Stimulated activated CD4-positive, alpha-beta T cell treated with anti-CD3 and anti-CD28 coated beads, Interleukin-4, amount 100 ng/mL, for 48 hours (primary cell): ENCODE data around the gene PLA2G2E.
"Not testable (repeated sequence)": the region's sequence is repeated elsewhere in the genome, so short reads cannot be mapped to it uniquely, and the experiment has no call there.

ENCODE experiments used
- DNase-seq, 2 donors: peaks; one replicate each; pipeline ENCODE4 v3.0.0-alpha.2; 2020; ENCODE audit warnings: low read depth in 2 of 2

The PLA2G2E gene

DNA sequence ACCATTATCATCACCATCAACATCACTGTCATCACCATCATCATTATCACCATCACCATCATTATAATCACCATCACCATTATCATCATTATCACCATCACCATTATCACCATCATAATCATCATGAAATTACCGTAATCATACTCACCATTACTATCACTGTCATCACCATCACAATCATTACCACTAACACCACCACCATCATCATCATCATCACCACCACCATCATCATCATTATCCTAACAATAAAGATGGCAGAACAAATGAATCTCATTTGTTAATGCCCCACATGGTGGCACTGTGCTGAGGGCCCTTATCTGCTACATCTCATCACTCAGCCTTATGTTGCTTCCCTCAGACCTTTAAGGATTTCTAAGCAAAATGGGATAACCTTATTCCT, 9.4 kb upstream of the PLA2G2E start:
- DNase-seq: no peak

DNA sequence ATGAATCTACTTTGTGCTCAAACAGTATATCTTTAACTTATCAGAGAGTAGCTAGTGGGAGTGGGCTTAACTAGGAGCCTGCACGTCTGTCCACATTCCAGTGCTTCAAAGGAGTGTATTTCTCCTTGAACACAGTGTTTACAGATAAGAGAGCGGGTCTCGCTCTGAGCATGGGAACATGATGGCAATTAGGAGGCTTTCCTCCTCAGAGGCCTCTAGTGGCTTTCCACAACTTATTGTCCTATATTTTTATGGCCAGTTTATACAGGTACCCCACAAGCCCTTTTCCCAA, 3.7 kb upstream of the PLA2G2E start:
- DNase-seq: not testable (repeated sequence)

DNA sequence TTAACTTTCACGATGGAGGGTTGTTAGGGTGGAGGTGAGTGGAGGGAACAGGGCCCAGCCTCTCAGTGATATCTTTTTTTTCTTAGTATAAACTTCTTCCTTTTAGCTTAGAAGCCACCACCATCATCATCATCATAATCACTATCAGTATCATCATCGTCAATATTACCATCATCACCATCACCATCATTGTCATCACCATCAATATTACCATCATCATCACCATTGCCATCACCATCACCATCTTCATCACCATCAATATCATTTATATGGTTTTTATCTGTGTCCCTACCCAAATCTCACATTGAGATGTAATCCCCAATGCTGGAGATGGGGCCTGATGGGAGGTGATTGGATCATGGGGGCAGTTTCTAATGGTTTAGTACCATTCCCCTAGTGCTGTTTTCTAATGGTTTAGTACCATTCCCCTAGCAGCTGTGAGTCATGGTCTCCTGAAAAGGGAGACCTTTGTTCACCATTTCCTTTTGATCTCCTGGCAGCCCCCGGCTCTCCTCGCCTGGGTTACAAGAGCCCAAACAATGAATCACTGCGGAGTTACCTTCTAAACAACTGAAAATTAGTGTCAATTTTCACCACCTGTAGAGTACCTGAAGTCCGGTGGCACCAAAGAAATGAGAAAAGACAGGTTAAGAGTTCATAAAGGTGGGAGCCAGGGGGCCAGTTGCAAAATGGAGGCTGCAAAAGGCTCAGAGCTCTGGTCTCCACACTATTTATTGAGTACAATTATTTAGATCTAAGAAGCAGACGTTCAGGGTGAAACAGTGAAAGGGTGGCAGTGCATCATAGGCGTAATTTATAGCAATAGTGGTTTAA, 3.1 kb upstream of the PLA2G2E start:
- no peak for DNase-seq

DNA sequence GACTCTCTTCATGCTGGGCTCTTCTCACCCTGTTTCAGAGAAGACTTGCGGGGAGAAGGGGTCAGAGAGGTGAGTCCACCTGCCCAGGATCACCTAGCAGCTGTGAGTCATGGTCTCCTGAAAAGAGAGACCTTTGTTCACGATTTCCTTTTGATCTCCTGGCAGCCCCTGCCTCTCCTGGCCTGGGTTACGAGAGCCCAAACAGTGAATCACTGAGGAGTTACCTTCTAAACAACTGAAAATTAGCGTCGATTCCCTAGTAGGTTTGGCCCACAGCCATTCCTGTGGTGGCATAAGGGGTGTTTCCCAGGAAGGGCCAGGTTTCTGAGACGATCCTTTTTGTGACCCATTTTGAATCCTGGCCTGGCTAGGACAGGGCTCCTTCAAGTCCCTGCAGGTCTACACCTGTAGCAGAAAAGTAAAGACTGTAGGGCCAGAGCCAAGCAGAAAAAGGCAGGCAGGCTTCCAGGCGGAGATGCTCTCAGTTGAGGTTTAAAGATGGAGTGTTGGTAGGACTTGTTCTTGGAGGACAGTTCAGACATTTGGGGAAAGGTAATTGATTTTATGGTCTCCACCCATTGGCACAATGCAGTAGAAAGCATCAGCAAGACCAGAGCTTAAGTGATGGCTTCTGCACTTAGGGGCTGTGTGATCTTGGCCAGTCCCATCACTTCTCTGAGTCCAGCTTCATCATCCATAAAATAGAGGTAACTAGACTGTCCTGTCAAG, 2.1 kb upstream of the PLA2G2E start:
- DNase-seq: no peak

DNA sequence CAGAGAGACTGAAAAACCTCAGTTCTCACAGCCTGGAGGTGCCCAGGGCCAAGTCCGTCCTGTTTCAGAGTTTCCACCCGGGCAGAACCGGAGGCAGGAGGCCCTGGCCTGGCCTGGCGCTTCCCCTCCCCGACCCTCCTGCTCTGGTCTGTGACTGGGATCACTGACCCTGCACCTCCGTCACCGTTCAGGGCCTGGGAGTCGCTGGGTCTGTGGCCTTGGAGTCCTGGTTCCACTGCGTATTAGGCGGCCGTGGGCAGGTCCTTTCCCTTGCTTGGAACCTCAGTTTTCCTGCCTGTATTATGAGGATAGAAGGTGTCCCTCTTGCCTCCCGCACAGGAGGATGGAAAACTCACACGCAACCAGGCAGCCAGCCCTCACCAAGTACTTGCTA, 533 bp upstream of the PLA2G2E start:
- DNase-seq: no peak

DNA sequence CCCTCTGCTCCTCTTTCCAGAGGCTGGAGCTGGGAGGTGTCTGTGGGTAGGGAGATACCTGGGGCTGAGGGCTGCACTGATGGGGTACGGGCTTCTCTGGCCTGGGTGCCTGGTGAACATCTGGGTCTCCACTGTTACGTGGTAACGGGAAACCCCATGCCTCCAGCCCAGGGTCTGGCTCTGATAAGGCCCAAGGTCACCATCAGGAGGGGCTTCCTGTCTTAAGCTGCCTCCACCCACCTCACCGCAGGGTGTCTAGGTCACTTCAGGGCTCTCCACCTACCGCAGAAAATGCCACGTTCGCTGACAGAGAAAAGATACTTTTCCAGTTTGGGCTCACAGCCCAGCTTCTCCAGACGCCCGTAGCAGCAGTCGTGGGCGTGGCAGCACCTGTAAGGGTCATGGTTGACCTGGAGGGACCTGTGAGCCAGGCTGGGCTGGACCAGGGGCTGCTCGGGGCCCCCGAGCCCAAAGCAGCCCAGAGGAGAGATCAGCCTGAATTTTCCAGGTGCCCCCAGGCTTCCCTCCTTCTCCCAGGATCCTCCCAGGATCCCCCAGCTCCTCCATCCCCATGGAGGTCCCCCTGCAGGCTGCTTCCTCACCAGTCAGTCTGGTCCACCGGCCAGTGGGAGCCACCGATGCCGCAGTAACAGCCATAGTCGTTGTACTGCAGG, 1.3 kb downstream of the PLA2G2E start:
- DNase-seq: no peak

DNA sequence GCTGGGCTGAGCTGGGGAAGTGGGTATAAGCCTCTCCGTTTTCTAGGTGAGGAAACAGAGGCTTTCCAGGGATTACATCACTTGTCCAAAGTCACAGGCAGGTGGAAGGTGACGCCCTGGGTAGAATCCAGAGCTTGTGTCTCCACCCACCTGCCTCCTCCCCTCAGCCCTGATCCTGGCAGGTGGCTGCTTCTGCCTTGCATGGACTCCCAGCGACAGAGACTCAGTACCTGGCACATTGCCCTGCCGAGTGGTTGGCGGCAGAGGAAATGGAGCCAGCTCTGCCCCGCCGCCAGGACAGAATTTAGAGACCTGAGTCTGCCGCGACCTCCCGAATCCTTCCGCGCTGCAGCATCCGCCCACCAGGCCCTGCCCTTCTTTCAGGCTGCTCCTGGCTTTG, 2.1 kb downstream of the PLA2G2E start:
- no peak for DNase-seq

DNA sequence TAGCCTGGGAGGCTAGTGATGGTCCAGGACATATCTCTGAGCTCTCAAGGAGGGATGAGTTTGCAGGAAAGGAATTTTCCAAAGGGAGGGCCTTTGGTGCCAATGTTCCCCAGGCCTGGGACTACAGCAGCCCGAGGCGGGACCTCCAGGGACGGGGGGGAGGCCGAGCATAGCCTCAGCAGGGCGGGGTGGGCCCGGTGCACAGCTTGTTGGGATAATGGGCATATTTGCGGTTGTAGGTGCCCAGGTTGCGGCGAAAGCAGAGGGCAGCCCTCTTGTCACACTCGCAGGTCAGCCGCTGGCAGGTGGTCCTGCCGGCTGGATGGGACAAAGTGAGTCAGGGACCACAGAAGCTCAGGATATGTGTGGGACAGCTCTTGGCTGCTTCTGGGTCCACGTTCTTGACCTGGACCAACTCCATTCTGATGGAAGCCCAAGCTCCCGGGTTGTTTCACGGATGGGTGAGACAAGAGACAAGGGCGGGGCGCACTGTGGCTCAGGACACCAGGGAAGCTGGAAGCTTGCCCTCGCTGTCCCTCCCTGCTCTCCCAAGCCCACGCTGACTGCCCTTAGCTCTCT, 3.2 kb downstream of the PLA2G2E start:
- no peak for DNase-seq

DNA sequence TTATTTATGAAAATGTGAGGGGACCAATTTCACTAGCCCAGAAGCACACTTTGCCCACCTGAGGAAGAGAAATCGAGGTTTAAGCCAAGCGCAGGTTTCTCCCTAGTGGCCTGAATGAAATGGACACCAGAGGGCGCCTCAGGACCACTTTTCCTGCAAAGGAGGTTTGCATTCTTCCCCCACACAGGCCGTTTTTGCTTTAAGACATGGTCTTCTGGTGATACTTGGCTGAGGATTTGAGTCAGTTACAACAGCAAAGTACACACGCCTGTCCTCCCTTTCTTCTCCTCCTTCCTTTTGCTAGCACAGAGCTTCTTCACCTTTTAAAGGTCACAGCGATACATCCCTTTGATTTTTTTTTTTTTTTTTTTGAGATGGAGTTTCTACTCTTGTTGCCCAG, 5.4 kb downstream of the PLA2G2E start:
- DNase-seq: peak; percentile 74 to 81

DNA sequence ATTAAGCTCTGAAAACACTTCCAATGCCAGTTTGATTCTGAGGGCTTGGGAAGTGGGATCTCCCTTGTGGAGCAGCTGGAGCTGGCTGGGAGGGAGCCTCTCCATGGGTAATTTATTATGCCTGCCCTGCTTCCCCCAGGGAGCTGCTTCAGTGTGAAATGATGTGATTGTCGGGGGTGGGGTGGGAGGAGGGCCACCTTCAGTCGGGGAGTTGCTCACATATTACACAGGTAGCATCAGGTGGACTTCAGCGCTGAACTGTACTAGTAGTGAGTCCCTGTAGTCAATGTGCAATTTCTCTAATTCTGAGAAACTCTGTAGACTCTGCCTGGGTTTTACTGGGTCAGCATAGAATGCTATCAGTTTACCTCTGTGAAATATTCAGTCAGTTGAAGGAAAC, 12.8 kb downstream of the PLA2G2E start:
- DNase-seq: no peak

DNA sequence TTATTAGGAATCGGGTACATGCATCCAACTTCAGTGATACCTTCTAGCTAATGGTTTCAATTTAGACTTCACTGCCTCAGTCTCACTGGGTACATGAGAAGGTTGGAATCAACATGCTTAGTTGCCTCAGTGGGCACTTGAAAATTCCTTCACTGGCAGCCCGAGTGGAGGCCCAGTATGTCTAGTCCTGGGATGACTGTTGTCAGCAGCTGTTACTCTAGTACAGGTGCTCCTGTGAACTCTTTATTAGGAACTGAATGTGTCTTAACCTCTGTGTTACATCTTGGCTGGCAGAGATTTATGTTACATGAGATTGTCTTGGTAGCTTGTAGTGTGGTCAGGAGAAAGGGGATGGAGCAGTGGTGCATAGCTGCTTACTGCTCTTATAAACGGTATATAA, 13.4 kb downstream of the PLA2G2E start:
- no peak for DNase-seq

DNA sequence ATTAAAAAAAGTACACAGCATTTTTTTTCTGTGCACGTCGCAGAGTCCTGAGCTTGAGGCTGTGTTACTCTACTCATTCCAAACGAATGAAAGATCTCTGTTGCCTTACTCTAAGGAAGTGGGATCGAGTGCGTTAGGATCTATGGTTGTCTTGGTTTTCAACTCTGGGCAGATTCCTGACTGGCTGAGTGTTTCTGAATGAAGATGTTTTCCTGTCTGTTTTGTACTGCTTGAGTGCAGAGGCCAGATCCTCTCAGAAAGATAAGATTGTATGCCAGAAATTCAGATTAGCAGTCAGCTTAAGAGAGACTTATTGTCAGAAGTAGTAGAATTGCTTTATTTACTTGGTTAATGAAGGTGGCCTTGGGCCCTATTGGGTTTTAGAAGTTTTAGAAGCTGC, 14.0 kb downstream of the PLA2G2E start:
- no peak for DNase-seq

DNA sequence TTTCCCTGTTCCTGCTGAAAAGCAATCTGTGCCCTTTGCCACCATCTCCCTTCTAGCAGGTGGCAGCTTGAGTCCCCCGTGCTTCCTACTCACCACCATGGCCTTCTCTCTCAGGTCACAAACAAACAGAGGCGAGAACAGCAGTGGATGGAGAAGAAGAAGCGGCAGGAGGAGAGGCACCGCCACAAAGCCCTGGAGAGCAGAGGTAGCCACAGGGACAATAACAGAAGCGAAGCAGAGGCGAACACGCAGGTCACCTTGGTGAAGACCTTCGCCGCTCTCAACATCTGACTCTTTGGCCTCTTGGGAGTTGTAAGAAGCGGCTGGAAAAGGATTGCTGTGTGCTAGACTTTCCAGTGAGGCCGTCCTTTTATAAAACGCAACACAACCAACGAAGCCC, 16.0 kb downstream of the PLA2G2E start:
- DNase-seq: no peak

DNA sequence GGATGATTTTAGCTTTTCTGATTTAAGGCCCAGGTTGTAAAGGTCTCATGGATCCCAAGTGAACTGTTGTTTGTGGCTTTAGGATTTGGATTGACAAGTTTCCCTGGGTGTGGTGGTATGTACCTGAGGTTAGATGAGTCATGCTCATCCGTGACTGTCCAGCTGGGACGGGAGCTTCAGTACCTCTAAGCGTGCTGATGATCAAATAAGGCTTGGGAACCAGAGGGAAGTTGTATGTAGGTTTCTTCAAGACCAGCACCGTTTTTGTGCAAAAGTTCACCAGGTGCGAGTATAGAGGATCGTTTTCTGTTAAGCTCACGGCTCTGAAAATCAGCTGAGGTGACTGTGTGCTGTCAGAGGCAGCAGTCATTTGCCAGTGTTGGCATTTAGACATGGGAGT, 19.8 kb downstream of the PLA2G2E start:
- DNase-seq: no peak

DNA sequence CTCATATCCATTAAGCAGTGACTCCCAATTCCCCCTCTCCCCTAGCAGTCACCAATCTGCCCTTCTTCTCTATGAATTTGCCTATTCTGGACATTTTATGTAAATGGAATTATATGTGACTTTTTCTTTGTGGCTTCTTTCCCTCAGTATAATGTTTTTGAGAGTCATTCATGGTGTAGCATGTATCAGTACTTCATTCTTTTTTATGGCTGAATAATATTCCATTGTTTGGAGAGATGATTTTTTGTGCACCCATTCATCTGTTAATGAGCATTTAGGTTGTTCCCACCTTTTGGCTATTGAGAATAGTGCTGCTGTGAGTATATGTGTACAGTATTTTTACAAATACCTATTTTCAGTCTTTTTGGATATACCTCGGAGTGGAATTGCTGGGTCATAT, 21.8 kb downstream of the PLA2G2E start:
- no peak for DNase-seq

DNA sequence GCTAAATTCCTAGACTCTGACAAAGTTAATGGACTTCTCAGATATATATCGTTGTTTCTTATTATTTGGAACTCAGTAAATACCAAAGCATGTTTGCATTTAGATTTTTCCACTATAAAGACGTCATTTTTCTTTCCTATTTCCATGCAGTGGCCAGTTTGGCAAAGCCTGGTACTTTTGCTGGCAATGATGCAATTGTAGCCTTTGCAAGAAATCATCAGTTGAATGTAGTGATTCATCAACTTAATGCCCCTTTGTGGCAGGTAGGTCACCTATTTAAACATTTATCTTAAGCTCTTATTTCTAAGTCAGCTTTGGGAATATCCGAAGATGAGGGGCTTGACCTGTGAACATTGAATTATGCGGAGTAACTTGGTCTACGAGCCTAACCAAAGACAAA, 29.2 kb downstream of the PLA2G2E start:
- DNase-seq: no peak

DNA sequence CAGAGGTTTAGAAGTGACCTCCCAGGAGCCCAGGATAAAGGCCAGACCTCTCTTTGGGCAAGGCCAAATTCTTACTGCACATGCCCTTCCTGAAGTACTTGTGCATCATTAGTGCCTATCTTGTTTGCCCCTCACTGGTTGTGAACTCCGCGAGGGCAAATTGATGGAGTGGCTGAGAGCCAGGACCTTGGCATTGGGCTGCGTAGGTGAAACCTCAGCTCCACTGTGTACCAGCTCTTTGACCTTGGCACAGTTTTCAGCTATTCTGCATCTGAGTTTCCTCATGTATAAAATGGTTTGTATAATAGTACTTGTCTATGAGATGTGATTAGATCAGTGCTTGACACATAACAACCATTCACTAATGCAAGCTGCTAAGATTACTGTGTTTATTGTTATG, 29.7 kb downstream of the PLA2G2E start:
- no peak for DNase-seq

DNA sequence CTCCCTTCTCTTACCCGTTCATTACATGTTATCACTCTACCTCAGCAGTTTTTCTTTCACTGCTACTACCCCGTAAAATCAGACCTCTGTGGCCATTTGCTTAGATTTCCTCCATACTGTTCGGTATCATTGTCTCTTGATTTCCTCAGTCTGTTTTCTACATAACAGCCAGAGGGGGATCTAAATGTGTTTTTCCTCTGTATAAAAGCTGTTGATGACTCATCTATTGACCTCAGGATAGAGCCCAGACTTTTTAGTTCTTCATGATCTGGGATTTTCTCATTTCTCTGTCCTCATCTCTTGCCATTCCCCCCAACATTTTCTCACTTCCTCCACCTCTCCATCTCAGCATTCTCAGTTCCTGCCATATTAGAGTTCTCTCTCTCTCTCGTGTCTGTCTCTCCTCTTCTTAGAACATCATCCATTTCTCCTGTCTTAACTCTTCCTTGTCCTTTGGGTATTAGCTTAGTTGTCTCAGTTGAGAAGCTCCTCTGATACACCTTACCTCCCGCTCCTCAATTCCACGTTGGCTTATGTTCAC, 30.7 kb downstream of the PLA2G2E start:
- DNase-seq: no peak

DNA sequence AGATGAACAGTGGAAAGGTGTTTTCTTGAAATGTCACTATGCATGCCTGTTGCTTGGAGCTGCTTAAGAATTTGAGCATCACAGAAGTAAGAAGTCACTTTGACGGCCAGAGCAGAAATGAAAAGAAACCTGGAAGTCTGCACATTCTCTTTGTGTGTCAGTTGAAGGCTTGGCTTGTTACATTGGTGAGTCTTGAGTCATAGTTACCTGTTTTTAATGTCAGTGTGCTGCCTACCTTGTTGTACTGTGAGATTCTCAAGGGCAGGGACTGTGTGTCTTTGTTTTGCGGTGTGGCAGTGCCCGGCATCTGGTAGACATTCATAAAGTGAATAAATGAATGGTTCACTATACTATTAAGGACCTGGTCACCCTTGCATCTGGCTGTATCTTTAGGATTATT, 31.3 kb downstream of the PLA2G2E start:
- no peak for DNase-seq

DNA sequence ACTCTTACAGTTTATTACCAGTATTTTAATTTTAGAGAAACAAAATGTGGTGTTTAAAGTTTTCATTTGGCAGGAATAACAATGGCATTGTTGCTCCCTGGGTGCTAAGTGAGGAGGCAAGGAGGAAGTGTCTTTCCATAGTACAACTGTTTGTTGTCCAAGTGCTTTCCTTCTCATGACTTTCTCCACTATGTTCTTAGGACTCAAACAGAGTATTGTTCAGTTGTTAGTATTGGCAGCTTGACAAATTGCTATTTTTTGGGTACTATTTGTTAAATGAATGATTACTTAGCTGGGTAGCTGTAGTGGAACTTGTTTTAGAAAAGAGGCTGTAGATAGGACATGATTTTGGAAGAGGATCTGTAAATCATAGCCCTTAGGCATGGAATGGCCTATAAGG, 33.8 kb downstream of the PLA2G2E start:
- DNase-seq: no peak

DNA sequence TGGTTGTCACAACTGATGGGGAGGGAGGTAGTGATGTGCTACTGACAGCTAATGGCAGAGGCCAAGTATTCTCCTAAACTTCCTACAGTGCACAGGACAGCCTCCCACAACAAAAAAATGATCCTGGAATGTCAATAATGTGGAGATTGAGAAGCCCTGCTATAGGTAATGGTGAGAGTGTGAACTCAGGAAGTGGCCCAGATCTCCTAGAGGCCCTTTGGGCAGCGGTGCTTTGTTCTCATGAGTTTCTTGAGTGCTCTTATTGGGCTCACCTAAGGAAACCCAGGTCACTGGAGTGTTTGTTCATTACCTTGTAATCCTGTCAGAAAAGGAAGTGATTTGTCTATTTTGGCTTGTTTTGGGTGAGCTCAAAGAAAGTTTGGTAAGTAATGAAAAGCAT, 35.3 kb downstream of the PLA2G2E start:
- no peak for DNase-seq

DNA sequence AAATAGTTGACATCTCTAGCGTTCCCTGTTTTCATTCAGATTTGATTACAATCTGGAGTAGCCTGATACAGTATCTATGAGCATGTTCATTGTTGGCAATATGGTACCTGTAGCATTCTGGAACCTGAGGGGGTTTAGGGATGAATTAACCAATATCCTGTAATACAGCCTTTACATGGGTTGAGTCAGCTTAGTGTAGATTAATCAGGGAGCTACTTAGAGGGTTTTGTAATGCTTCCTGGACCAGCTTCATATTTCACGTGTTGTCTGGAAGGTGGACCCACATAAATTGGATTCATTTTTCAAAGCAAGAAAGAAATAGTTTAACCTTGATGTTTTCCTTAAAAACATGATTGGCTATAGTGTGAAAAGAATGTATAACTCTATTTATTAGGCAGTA, 37.6 kb downstream of the PLA2G2E start:
- DNase-seq: no peak

DNA sequence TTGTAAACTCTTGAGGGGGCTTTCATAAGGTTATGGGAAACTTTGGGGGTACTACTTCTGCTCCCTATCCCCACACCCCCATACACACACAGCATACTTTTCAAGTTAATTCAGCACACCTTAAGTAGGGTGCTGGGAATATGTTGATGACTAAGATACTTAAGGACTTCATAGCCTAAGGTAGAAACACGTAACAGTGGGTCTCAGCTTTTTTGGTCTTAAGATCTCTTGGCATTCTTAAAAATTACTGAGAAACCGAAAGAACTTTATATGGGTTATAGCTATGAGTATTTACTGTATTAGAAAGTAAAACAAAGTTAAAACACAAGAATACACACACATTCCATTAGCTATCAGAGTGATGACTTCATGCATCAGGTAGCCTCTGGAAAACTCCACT, 39.1 kb downstream of the PLA2G2E start:
- no peak for DNase-seq
